ENCODE measurements around the gene MAGI1.
"Not testable (repeated sequence)": the region's sequence is repeated elsewhere in the genome, so short reads cannot be mapped to it uniquely, and the experiment has no call there.

The MAGI1 gene

GRCh38 chr3:65867463-65868210, 171.1 kb downstream of the MAGI1 start:
- no peaks in the 10 kb centered on the region for H3K36me3 ChIP-seq (ENCODE audit: control insufficient read depth in 1 of 2, insufficient read depth in 2 of 2, low read depth in 1 of 2, low read length in 2 of 2)
- H3K14ac ChIP-seq (ENCODE audit: low read length in 2 of 2): no peak overlapping the region
- no peak overlapping the region for H3K4ac ChIP-seq (ENCODE audit: low read depth in 1 of 2, low read length in 2 of 2)
- H4K8ac ChIP-seq (ENCODE audit: low read length): no peak overlapping the region
- H3K4me2 ChIP-seq (ENCODE audit: low read length, poor library complexity, severe bottlenecking): no peak overlapping the region
- no peak overlapping the region for H3K4me3 ChIP-seq (ENCODE audit: insufficient read depth in 1 of 2, low read depth in 1 of 2, low read length in 2 of 2)
- H3K9me3 ChIP-seq (ENCODE audit: control insufficient read depth, low read length): no peaks in the 10 kb centered on the region
- 94% methylated on average over 7 of the region's 9 CpGs for WGBS
- H2BK15ac ChIP-seq (ENCODE audit: low read depth, poor library complexity, severe bottlenecking): no peak overlapping the region
- H3K18ac ChIP-seq (ENCODE audit: low read depth in 1 of 2, low read length in 2 of 2): no peak overlapping the region
- H3K23ac ChIP-seq (ENCODE audit: low read length in 2 of 2): no peak overlapping the region
- H2BK5ac ChIP-seq (ENCODE audit: low read depth, low read length, poor library complexity, severe bottlenecking): no peak overlapping the region
- H4K91ac ChIP-seq (ENCODE audit: low read length): no peak overlapping the region
- no peak for DNase-seq
- no peak overlapping the region for H2AFZ ChIP-seq (ENCODE audit: low read depth, low read length)
- peaks cover 12% of the 10 kb centered on the region for H3K4me1 ChIP-seq (ENCODE audit: control insufficient read depth, insufficient read depth, low read depth, low read length)
- H2AK5ac ChIP-seq (ENCODE audit: low read length, severe bottlenecking): no peak overlapping the region
- no peak overlapping the region for H2BK12ac ChIP-seq (ENCODE audit: low read length in 2 of 2)
- H3K9ac ChIP-seq (ENCODE audit: low read length): no peak overlapping the region
- H3K27me3 ChIP-seq (ENCODE audit: control insufficient read depth in 1 of 2, insufficient read depth in 1 of 2, low read length in 2 of 2): no peaks in the 10 kb centered on the region
- no peak overlapping the region for H3K27ac ChIP-seq (ENCODE audit: low read length, poor library complexity, severe bottlenecking)
- peaks cover 9% of the 10 kb centered on the region for H3K79me1 ChIP-seq (replicated peaks; ENCODE audit: low read length, poor library complexity, severe bottlenecking)
- no peak overlapping the region for H2BK120ac ChIP-seq (ENCODE audit: low read depth, low read length)

- no peak overlapping the region for H2BK120ac ChIP-seq (ENCODE audit: low read depth, low read length)
- H3K9me3 ChIP-seq (ENCODE audit: control insufficient read depth, low read length): no peaks in the 10 kb centered on the region
- no peak overlapping the region for H3K23ac ChIP-seq (ENCODE audit: low read length in 2 of 2)
- H4K8ac ChIP-seq (ENCODE audit: low read length): no peak overlapping the region
- peaks cover 2% of the 10 kb centered on the region for H3K4me1 ChIP-seq (ENCODE audit: control insufficient read depth, insufficient read depth, low read depth, low read length)
- no peak overlapping the region for H3K4me3 ChIP-seq (ENCODE audit: insufficient read depth in 1 of 2, low read depth in 1 of 2, low read length in 2 of 2)
- no peaks in the 10 kb centered on the region for H3K27me3 ChIP-seq (ENCODE audit: control insufficient read depth in 1 of 2, insufficient read depth in 1 of 2, low read length in 2 of 2)
- no peak overlapping the region for H2AFZ ChIP-seq (ENCODE audit: low read depth, low read length)
- no peak overlapping the region for H2BK5ac ChIP-seq (ENCODE audit: low read depth, low read length, poor library complexity, severe bottlenecking)
- no peaks in the 10 kb centered on the region for H3K36me3 ChIP-seq (ENCODE audit: control insufficient read depth in 1 of 2, insufficient read depth in 2 of 2, low read depth in 1 of 2, low read length in 2 of 2)
- H3K4ac ChIP-seq (ENCODE audit: low read depth in 1 of 2, low read length in 2 of 2): no peak overlapping the region
- H3K4me2 ChIP-seq (ENCODE audit: low read length, poor library complexity, severe bottlenecking): no peak overlapping the region
- no peak overlapping the region for H3K9ac ChIP-seq (ENCODE audit: low read length)
- WGBS: 95% methylated on average over 6 of the region's 6 CpGs
- no peak overlapping the region for H3K27ac ChIP-seq (ENCODE audit: low read length, poor library complexity, severe bottlenecking)
- no peak for DNase-seq
- H3K18ac ChIP-seq (ENCODE audit: low read depth in 1 of 2, low read length in 2 of 2): no peak overlapping the region
- H3K79me1 ChIP-seq (replicated peaks; ENCODE audit: low read length, poor library complexity, severe bottlenecking): peaks cover 10% of the 10 kb centered on the region
- H2BK12ac ChIP-seq (ENCODE audit: low read length in 2 of 2): no peak overlapping the region
- H2BK15ac ChIP-seq (ENCODE audit: low read depth, poor library complexity, severe bottlenecking): no peak overlapping the region
- no peak overlapping the region for H3K14ac ChIP-seq (ENCODE audit: low read length in 2 of 2)
- H4K91ac ChIP-seq (ENCODE audit: low read length): no peak overlapping the region
- no peak overlapping the region for H2AK5ac ChIP-seq (ENCODE audit: low read length, severe bottlenecking)
Observed at GRCh38 chr3:65864357-65864904, 174.3 kb downstream of the MAGI1 start.

GRCh38 chr3:65861718-65862117, 177.0 kb downstream of the MAGI1 start:
- H2BK120ac ChIP-seq (ENCODE audit: low read depth, low read length): no peak overlapping the region
- H2AFZ ChIP-seq (ENCODE audit: low read depth, low read length): no peak overlapping the region
- no peak overlapping the region for H3K23ac ChIP-seq (ENCODE audit: low read length in 2 of 2)
- no peak overlapping the region for H3K14ac ChIP-seq (ENCODE audit: low read length in 2 of 2)
- 74% methylated on average over 5 of the region's 5 CpGs for WGBS
- H4K8ac ChIP-seq (ENCODE audit: low read length): no peak overlapping the region
- no peak overlapping the region for H3K4ac ChIP-seq (ENCODE audit: low read depth in 1 of 2, low read length in 2 of 2)
- H3K4me1 ChIP-seq (ENCODE audit: control insufficient read depth, insufficient read depth, low read depth, low read length): peaks cover 3% of the 10 kb centered on the region
- H3K9me3 ChIP-seq (ENCODE audit: control insufficient read depth, low read length): no peaks in the 10 kb centered on the region
- H3K36me3 ChIP-seq (ENCODE audit: control insufficient read depth in 1 of 2, insufficient read depth in 2 of 2, low read depth in 1 of 2, low read length in 2 of 2): no peaks in the 10 kb centered on the region
- H3K4me2 ChIP-seq (ENCODE audit: low read length, poor library complexity, severe bottlenecking): no peak overlapping the region
- no peak overlapping the region for H3K9ac ChIP-seq (ENCODE audit: low read length)
- H3K27ac ChIP-seq (ENCODE audit: low read length, poor library complexity, severe bottlenecking): no peak overlapping the region
- no peak overlapping the region for H2AK5ac ChIP-seq (ENCODE audit: low read length, severe bottlenecking)
- no peak overlapping the region for H2BK15ac ChIP-seq (ENCODE audit: low read depth, poor library complexity, severe bottlenecking)
- H4K91ac ChIP-seq (ENCODE audit: low read length): no peak overlapping the region
- no peak for DNase-seq
- H2BK12ac ChIP-seq (ENCODE audit: low read length in 2 of 2): no peak overlapping the region
- no peak overlapping the region for H3K18ac ChIP-seq (ENCODE audit: low read depth in 1 of 2, low read length in 2 of 2)
- H3K79me1 ChIP-seq (replicated peaks; ENCODE audit: low read length, poor library complexity, severe bottlenecking): peaks cover 11% of the 10 kb centered on the region
- H3K27me3 ChIP-seq (ENCODE audit: control insufficient read depth in 1 of 2, insufficient read depth in 1 of 2, low read length in 2 of 2): no peaks in the 10 kb centered on the region
- no peak overlapping the region for H2BK5ac ChIP-seq (ENCODE audit: low read depth, low read length, poor library complexity, severe bottlenecking)
- H3K4me3 ChIP-seq (ENCODE audit: insufficient read depth in 1 of 2, low read depth in 1 of 2, low read length in 2 of 2): no peak overlapping the region

- not testable (repeated sequence) for H2AFZ ChIP-seq (ENCODE audit: low read depth, low read length); DNase-seq; H3K18ac ChIP-seq (ENCODE audit: low read depth in 1 of 2, low read length in 2 of 2); H3K23ac ChIP-seq (ENCODE audit: low read length in 2 of 2); H2BK5ac ChIP-seq (ENCODE audit: low read depth, low read length, poor library complexity, severe bottlenecking); H3K14ac ChIP-seq (ENCODE audit: low read length in 2 of 2); H3K9me3 ChIP-seq (ENCODE audit: control insufficient read depth, low read length); H3K4ac ChIP-seq (ENCODE audit: low read depth in 1 of 2, low read length in 2 of 2); H2BK120ac ChIP-seq (ENCODE audit: low read depth, low read length); H3K27me3 ChIP-seq (ENCODE audit: control insufficient read depth in 1 of 2, insufficient read depth in 1 of 2, low read length in 2 of 2); H3K4me2 ChIP-seq (ENCODE audit: low read length, poor library complexity, severe bottlenecking); H4K8ac ChIP-seq (ENCODE audit: low read length); H3K9ac ChIP-seq (ENCODE audit: low read length); H3K4me1 ChIP-seq (ENCODE audit: control insufficient read depth, insufficient read depth, low read depth, low read length); H3K4me3 ChIP-seq (ENCODE audit: insufficient read depth in 1 of 2, low read depth in 1 of 2, low read length in 2 of 2); H2AK5ac ChIP-seq (ENCODE audit: low read length, severe bottlenecking); H3K27ac ChIP-seq (ENCODE audit: low read length, poor library complexity, severe bottlenecking); H4K91ac ChIP-seq (ENCODE audit: low read length); H2BK12ac ChIP-seq (ENCODE audit: low read length in 2 of 2); H3K36me3 ChIP-seq (ENCODE audit: control insufficient read depth in 1 of 2, insufficient read depth in 2 of 2, low read depth in 1 of 2, low read length in 2 of 2); H2BK15ac ChIP-seq (ENCODE audit: low read depth, poor library complexity, severe bottlenecking)
- WGBS: 97% methylated on average over 7 of the region's 7 CpGs
- H3K79me1 ChIP-seq (replicated peaks; ENCODE audit: low read length, poor library complexity, severe bottlenecking): peaks cover 13% of the 10 kb centered on the region
Observed at GRCh38 chr3:65859612-65860011, 179.1 kb downstream of the MAGI1 start.
